GM18873 (cell line): Measurements from ENCODE around the gene KANK2.
"Not testable (repeated sequence)": the region's sequence is repeated elsewhere in the genome, so short reads cannot be mapped to it uniquely, and the experiment has no call there.

Experiments used
- ATAC-seq: cut with Tn5 transposase; IDR thresholded peaks from one replicate; pipeline ENCODE4 v1.9.1; 2021; ENCODE audit warnings: mild to moderate bottlenecking, moderate library complexity, moderate number of reproducible peaks; ENCODE audit not compliant: unreplicated experiment, low FRiP score

Gene KANK2

GRCh38 chr19:11142528-11143171 lies 54.7 kb downstream of the KANK2 start:
- ATAC-seq, result no peak

- ATAC-seq, result no peak
These were observed 55.3 kb downstream of the KANK2 start for GRCh38 chr19:11141937-11142527.

- ATAC-seq, result no peak
These were observed 56.4 kb downstream of the KANK2 start for GRCh38 chr19:11140896-11141295.

- not testable (repeated sequence) for ATAC-seq
These were observed 57.3 kb downstream of the KANK2 start for GRCh38 chr19:11140023-11140538.

DNA sequence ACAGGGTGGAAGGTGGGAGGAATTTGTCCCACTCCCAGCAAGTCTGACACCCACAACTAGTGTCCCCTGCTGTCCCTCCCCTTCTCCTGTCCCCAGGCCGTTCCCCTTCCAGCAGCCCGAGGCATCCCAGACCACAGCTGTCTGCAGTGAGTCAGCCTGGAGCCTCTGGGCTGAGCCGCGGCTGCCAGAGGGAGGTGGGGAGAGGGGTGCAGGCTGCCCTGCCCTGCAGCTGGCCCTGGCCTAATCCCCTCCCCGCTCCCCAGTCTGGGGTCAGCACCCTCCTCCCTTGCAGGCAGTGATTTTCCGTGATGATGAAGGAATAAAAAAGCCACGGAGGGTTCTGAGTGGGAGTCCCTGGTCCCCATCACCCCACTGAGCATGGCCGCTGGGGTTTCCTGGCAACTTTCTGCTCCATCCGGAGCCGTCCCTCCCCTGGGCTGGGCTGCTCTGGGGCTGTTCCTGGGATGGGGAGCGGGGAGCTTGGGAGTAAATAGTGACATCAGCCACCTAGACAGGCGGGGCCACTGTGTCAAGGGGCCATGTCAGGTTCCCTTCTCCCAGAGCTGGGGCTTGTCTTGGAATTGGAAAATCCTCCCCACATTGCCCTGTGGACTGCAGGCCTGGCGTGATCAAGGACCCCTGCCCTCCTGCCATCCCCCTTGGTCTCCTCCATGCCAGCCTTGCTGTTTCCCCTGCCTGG lies 58.6 kb downstream of the KANK2 start:
- ATAC-seq, result no peak

- ATAC-seq, result no peak
These were observed 59.6 kb downstream of the KANK2 start for GRCh38 chr19:11137542-11138384.

DNA sequence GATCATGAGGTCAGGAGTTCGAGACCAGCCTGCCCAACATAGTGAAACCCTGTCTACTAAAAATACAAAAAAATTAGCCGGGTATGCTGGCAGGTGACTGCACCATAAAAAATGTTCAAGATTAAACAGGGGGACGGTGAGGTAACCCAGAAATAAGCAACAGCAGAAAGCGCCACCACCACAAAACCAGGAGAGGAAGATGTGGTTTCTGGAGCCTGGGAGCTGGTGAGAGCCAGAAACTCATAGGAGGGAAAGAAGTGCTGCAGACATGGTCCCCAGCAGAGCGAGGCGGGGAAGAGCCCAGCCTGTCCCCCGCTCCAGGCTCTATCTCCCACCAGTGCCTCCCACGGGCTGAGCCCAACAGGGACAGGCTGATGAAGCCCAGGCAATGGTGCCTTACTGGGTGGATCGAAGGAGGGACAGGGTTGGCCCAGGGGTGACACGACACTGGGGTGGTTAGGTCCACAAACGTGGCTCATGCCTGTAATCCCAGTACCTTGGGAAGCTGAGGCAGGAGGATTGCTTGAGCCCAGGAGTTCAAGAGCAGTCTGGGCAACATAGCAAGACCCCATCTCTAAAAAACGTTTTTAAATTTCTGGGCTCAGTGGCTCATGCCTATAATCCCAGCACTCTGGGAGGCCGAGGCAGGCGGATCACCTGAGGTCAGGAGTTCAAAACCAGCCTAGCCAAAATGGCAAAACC lies 60.8 kb downstream of the KANK2 start:
- ATAC-seq, result no peak

DNA sequence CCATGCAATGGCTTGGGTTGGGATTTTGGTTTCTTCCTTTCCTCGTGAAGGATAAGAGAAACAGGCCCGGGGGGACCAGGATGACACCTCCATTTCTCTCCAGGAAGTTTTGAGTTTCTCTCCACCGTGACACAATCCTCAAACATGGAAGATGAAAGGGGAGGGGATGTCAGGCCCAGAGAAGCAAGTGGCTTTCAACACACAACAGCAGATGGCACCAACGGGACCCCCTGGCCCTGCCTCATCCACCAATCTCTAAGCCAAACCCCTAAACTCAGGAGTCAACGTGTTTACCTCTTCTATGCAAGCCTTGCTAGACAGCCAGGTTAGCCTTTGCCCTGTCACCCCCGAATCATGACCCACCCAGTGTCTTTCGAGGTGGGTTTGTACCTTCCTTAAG lies 65.9 kb downstream of the KANK2 start:
- ATAC-seq, result no peak

DNA sequence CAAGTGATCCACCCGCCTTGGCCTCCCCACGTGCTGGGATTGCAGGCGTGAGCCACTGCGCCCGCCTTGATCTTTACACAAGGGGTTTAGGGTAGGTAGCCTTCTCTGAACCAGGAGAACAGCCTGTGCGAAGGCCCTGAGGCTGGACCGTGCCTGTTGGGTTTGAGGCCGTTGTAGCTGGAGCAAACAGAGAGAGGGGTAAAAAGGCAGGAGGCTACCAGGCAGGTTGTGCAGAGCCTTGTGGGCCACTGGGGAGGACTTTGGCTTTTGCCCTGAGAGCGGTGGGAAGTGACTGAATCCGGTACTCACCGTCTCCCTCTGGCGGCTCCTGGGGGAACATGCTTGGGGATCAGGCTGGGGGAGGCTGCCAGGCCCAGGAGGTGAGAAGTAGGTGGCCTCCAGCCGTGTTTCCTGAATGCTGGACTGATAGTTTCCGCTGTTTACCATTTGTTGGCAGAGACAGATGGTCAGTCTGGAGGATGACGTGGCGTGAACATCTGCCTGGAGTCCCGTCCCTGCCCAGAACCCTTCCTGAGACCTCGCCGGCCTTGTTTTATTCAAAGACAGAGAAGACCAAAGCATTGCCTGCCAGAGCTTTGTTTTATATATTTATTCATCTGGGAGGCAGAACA lies 66.4 kb downstream of the KANK2 start:
- ATAC-seq, result no peak

DNA sequence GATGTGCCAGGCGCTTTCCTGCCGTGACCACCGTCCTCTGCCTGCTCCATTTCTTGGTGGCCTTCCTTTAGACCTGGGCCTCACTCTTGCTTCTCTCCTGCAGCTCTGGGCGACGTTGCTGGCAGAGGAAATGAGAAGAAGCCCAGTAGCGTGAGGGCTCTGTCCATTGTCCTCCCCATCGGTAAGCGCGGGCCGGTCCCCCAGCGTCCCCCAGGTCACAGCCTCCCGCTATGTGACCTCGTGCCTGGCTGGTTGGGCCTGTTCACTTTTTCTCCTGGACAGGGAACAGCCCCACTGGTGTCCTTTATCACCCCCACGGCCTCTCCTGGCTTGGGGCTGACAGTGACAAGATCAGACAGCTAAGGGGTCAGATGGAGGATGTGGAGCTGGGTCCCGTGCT lies 69.4 kb downstream of the KANK2 start:
- no peak for ATAC-seq

DNA sequence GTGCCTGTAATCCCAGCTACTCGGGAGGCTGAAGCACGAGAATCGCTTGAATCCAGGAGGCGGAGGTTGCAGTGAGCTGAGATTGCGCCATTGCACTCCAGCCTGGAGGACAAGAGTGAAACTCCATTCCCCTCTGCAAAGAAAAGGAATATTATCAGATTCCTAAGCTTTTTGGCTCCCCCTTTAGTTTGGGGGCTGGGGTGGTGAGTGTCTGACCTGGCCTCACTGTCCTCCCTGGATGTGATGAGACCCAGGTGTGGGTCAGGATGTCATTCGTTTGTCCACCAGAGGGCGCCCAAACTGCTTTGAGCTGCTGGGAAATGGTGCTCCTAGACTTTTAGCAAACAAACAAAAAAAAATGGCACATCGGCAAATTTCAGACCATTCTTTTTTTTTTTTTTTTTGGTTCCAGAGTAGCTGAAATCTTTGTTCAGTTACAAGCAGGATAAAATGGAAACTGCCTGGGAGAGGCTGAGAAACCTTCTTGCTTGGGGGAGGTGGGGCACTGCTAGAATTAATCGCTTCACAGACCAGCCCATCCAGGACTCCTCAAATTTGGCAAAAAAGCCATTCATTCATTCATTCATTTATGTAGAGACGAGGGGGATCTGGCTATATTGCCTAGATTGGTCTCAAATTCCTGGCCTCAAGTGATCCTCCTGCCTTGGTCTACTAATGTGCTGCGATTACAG lies 71.2 kb downstream of the KANK2 start:
- ATAC-seq, result no peak

GRCh38 chr19:11124157-11124556 lies 73.2 kb downstream of the KANK2 start:
- ATAC-seq, result not testable (repeated sequence)

DNA sequence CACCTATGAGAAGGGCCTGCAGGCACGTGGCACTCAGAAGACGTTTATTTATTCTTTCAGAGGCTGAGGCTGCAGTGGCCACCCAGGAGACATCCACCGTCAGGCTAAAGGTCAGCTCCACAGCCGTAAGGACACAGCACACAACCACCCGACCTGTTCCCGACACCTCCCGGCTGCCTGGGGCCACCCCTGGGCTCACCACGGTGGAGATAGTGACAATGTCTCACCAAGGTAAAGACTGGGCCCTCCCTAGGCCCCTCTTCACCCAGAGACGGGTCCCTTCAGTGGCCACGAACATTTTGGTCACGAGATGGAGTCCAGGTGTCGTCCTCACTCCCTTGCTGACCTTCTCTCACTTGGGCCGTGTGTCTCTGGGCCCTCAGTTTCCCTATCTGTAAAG lies 74.2 kb downstream of the KANK2 start:
- ATAC-seq, result no peak

- not testable (repeated sequence) for ATAC-seq
These were observed 75.4 kb downstream of the KANK2 start for GRCh38 chr19:11121963-11122362.

- no peak for ATAC-seq
These were observed 80.8 kb downstream of the KANK2 start for GRCh38 chr19:11116507-11116906.

DNA sequence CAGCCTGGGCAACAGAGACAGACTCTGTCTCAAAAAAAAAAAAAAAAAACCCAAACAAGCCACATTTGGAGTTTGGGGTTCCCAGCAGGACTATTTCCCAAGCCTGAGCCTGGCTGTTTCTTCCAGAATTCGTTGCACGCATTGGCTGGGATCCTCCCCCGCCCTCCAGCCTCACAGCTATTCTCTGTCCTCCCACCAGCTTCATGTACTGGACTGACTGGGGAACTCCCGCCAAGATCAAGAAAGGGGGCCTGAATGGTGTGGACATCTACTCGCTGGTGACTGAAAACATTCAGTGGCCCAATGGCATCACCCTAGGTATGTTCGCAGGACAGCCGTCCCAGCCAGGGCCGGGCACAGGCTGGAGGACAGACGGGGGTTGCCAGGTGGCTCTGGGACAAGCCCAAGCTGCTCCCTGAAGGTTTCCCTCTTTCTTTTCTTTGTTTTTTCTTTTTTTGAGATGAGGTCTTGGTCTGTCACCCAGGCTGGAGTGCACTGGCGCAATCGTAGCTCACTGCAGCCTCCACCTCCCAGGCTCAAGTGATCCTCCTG lies 81.4 kb downstream of the KANK2 start:
- ATAC-seq, result no peak

DNA sequence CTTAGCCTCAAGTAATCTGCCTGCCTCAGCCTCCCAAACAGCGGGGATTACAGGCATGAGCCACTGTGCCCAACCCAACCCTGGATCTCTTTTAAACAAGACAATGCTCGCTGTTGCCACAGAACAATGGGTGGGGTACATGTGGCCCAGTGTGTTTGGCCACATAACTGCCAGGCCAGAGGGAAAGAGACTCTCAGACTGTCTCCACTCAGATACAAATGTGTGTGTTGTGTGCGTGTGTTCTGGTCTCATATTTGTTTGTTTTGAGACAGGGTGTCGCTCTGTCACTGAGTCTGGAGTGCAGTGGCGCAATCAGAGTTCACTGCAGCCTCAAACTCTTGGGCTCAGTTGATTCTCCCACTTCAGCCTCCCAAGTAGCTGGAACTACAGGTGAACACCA lies 82.3 kb downstream of the KANK2 start:
- ATAC-seq, result no peak
